T-helper 2 cell treated with Interferon-gamma antibody and Interleukin-4, amounts not matched to agents 5 μg/mL and 100 μg/mL, for 36 hours (primary cell): Measurements from ENCODE around the gene DCTN2.
"Not testable (repeated sequence)": the region's sequence is repeated elsewhere in the genome, so short reads cannot be mapped to it uniquely, and the experiment has no call there.

Experiments
- DNase-seq: peaks from one replicate; pipeline ENCODE4 v3.0.0; 2021; ENCODE audit warnings: low spot score
- H3K27ac Mint-ChIP-seq: one replicate; pipeline ENCODE4 v1.8.0; 2021; ENCODE audit warnings: mild to moderate bottlenecking, mixed read lengths
- H3K27me3 Mint-ChIP-seq: one replicate; pipeline ENCODE4 v1.8.0; 2021; ENCODE audit warnings: low read depth, mixed read lengths
- H3K36me3 Mint-ChIP-seq: one replicate; pipeline ENCODE4 v1.8.0; 2021; ENCODE audit warnings: low read depth, mixed read lengths
- H3K4me1 Mint-ChIP-seq: one replicate; pipeline ENCODE4 v1.8.0; 2021; ENCODE audit warnings: low read depth, mixed read lengths
- H3K4me3 Mint-ChIP-seq: one replicate; pipeline ENCODE4 v1.8.0; 2022; ENCODE audit warnings: mild to moderate bottlenecking, moderate library complexity, mixed read lengths
- H3K9me3 Mint-ChIP-seq: one replicate; pipeline ENCODE4 v1.8.0; 2021; ENCODE audit warnings: mixed read lengths

The DCTN2 gene

DNA sequence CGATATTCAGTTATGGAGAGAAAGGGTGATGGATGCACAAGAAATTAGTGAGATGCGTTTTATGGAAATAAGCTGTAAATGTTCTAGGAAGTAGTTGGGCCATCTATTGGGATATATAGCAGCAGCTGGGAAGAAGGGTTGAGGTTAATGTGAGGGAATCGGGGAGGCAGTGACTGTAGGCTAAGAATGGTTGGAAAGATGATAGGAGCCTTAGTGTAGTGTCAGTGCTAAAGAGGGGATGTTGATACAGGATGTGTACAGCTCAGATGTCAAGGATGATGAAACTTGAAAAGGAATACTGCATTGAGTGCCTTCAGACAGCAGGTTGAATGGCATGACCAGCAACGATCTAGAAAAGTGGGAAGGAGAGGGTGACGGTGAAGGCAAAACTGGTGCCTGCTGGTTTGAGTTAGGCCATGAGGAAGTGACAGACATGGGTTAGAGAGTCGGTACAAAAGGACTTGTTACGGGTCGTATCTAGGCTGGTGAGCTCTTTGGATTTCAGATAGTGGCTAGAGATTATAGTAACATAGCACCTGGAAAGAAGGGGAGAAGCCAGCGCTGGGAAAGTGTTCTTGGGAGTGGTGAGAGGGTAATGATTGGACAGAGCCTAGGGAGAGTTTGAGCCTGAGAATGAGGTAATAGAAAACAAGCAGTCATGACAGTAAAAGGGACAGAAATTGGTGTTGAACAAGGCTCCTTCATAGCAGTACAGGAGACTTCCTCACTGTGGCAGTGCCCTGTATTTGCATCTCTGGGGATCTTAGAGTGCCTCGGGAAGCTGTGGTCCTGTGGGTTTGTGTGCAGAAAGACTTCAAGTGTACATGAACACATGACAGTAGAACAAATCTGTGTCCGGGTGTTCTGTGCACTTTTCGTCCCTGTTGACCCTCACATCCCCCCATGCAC, 49.5 kb downstream of the DCTN2 start:
- Mint-ChIP-seq H3K27ac (no peak overlapping the region), H3K4me1 (no peaks in the 10 kb centered on the region), H3K36me3 (peaks cover 63% of the 10 kb centered on the region), H3K9me3 (peaks cover 3% of the 10 kb centered on the region), H3K27me3 (no peaks in the 10 kb centered on the region), H3K4me3 (no peak overlapping the region)
- no peak for DNase-seq

GRCh38 chr12:57496822-57497221, 50.2 kb downstream of the DCTN2 start:
- Mint-ChIP-seq H3K9me3 (peaks cover 3% of the 10 kb centered on the region), H3K27ac (no peak overlapping the region), H3K36me3 (peaks cover 60% of the 10 kb centered on the region), H3K27me3 (no peaks in the 10 kb centered on the region), H3K4me3 (no peak overlapping the region), H3K4me1 (no peaks in the 10 kb centered on the region)
- no peak for DNase-seq

GRCh38 chr12:57495051-57495701, 51.8 kb downstream of the DCTN2 start:
- not testable (repeated sequence) for H3K9me3 Mint-ChIP-seq, H3K27ac Mint-ChIP-seq

DNA sequence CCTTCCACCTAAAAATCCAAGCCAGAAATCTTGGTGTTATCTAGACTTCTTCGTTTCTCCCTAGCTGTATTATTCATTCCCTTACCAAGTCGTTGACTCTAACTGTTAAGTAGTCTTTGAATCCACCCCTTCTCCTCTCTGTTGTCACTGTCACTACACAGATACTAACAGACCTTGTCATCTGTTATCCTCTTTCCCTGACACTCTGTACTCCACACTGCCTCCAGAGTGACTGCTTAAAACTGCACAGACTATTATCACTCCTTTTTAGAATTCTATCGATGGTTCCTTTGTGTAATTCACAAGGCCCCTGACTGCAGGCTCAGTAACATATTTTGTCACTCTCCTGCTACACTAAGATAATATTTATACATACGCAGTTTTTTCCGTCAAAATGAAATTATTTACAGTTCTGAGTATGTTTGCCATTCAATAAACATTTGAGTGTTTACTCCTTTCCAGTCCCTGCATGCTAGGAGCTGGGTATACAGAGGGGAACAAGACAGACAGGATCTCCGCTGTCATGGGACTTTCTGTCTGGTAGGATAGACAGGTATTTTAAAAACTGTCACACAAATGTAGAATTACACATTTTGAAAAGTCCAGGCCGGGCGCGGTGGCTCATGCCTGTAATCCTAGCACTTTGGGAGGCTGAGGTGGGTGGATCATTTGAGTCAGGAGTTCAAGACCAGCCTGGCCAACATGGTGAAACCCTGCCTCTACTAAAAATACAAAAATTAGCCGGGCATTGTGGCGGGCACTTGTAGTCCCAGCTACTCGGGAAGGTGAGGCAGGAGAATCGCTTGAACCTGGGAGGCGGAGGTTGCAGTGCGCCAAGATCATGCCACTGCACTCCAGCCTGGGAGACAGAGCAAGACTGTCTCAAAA, 55.4 kb downstream of the DCTN2 start:
- Mint-ChIP-seq H3K27me3 (no peaks in the 10 kb centered on the region), H3K4me3 (peak overlapping the region; percentile 0), H3K27ac (peak overlapping the region; percentile 70), H3K9me3 (no peaks in the 10 kb centered on the region), H3K4me1 (peaks cover 21% of the 10 kb centered on the region), H3K36me3 (peaks cover 49% of the 10 kb centered on the region)
- DNase-seq, result no peak

More at GRCh38 chr12:57495051-57495701, 51.8 kb downstream of the DCTN2 start:
- H3K4me1 Mint-ChIP-seq, H3K4me3 Mint-ChIP-seq, DNase-seq, H3K27me3 Mint-ChIP-seq: not testable (repeated sequence)
- H3K36me3 Mint-ChIP-seq, result peaks cover 58% of the 10 kb centered on the region

DNA sequence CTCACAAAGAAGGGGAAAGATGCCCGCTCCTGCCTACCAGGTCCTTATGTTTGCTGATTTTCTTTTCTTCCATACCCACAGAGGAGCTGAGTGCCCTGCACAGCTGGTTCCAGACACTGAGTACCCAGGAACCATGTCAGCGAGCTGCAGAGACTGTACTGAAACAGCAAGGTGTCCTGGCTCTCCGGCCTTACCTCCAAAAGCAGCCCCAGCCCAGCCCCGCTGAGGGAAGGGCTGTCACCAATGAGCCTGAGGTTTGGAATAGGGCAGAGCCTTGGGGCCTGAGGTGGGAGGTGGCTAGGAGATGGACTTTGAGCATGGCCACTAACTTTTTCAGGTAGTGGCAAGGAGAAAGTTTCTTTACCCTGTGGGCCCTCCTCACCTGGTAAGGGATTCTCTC, 56.9 kb downstream of the DCTN2 start:
- Mint-ChIP-seq H3K36me3 (peaks cover 44% of the 10 kb centered on the region), H3K9me3 (no peaks in the 10 kb centered on the region), H3K4me1 (peaks cover 21% of the 10 kb centered on the region), H3K4me3 (no peak overlapping the region), H3K27me3 (no peaks in the 10 kb centered on the region), H3K27ac (no peak overlapping the region)
- no peak for DNase-seq

- no peaks in the 10 kb centered on the region for H3K27me3 Mint-ChIP-seq
- peak overlapping the region; percentile 93 for H3K27ac Mint-ChIP-seq
- peaks cover 21% of the 10 kb centered on the region for H3K4me1 Mint-ChIP-seq
- no peaks in the 10 kb centered on the region for H3K9me3 Mint-ChIP-seq
- H3K4me3 Mint-ChIP-seq, result peak overlapping the region; percentile 99
- DNase-seq, result no peak
- H3K36me3 Mint-ChIP-seq, result peaks cover 42% of the 10 kb centered on the region
Observed at GRCh38 chr12:57489157-57489641, 57.8 kb downstream of the DCTN2 start.

DNA sequence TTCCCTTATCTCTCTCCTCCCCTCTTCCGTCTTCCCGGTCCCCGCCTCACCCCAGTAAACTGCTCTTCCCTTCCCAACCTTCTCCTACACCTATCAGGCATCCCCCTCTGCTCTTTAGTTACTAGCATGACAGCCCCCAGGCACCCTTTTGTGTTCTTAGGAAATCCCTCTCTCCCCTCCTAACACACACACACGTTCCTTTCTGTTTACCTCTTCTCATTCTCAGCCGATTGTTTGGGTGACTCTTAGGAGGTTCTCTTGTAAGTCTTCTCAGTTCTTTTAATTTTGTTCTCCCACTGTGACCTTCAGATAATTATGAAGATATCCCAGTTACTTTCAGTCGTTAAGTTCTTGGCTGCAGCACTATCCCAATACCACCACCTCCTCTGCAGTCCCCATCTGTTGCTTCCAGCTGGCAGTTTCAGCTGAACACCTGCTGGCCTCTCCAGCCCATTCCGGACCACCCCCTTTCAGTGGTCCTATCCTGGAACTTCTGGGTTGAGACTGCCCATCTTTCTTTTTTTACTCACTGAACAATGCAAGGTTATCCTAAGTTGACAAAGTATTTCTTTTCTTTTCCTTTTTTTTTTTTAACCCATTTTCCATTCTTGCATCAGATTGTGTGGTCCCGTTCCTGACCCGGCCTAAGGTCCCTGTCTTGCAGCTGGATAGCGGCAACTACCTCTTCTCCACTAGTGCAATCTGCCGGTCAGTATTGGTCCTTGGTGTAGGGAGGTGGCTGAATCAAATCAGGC, 58.4 kb downstream of the DCTN2 start:
- H3K9me3 Mint-ChIP-seq, result no peaks in the 10 kb centered on the region
- H3K4me3 Mint-ChIP-seq, result peak overlapping the region; percentile 99
- no peaks in the 10 kb centered on the region for H3K27me3 Mint-ChIP-seq
- DNase-seq, result no peak
- peaks cover 39% of the 10 kb centered on the region for H3K36me3 Mint-ChIP-seq
- peak overlapping the region; percentile 93 for H3K27ac Mint-ChIP-seq
- H3K4me1 Mint-ChIP-seq, result peaks cover 21% of the 10 kb centered on the region

DNA sequence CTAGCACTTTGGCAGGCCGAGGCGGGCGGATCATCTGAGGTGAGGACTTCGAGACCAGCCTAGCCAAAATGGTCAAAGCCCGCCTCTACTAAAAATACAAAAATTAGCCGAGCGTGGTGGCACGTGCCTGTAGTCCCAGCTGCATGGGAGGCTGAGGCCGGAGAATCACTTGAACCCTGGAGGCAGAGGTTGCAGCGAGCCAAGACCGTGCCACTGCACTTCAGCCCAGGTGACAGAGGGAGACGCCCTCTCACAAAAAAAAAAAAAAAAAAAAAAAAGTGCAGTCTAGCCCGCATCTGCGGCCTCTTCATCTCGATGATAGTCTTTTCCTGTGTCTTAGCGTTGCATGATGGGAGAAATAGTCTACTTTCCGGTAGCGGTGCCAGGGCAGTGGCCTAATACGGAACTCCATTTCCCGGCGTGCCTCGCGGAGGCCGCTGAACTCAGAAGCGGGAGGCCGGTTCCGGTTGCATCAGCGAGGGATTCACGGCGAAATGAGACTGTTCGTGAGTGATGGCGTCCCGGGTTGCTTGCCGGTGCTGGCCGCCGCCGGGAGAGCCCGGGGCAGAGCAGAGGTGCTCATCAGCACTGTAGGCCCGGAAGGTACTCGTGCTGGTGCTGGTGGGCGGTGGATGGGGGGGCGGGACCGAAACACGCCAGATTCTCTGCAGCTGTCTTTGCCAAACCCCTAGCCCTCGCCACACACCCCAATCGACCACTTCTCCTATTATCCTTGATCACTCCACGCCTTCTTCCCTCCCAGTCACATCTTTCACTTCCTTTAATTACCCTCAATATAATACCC, 59.2 kb downstream of the DCTN2 start, which contains the start of gene MARS1:
TSS of gene MARS1 (plus strand) at position 472 of the 805 bp plus-strand sequence. CDS start at position 495, 23 bp downstream.
- peak; percentile 95 for DNase-seq
- peak within 1 kb of the TSS; percentile 99 for H3K4me3 Mint-ChIP-seq
- peaks cover 37% of the 10 kb centered on the region for H3K36me3 Mint-ChIP-seq
- H3K27ac Mint-ChIP-seq, result peak within 1 kb of the TSS; percentile 93
- no peaks in the 10 kb centered on the region for H3K27me3 Mint-ChIP-seq
- H3K9me3 Mint-ChIP-seq, result no peaks in the 10 kb centered on the region
- peaks cover 21% of the 10 kb centered on the region for H3K4me1 Mint-ChIP-seq

DNA sequence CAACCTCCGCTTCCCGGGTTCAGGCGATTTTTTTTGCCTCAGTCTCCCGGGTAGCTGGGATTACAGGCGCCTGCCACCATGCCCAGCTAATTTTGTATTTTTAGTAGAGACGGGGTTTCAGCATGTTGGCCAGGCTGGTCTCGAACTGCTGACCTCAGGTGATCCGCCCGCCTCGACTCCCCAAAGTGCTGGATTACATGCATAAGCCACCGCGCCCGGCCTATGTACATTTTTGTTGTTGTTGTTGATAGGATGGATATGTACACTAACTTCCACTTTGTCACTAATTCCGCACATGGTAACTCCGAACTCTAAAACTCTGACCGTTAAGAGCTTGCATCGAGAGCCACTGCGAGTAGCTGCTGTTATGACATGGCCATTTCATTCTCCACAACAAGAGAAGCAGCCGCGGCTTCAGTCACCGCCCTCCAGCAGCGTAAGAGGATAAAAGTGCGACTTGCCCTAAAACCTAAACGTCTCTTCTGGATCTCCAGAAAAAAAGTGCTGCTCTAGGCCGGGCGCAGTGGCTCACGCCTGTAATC, 59.9 kb downstream of the DCTN2 start:
- Mint-ChIP-seq H3K4me3 (peak overlapping the region; percentile 99), H3K27ac (no peak overlapping the region), H3K9me3 (no peaks in the 10 kb centered on the region), H3K36me3 (peaks cover 32% of the 10 kb centered on the region), H3K27me3 (no peaks in the 10 kb centered on the region), H3K4me1 (peaks cover 21% of the 10 kb centered on the region)
- no peak for DNase-seq

GRCh38 chr12:57485695-57486094, 61.3 kb downstream of the DCTN2 start:
- H3K27me3 Mint-ChIP-seq, result no peaks in the 10 kb centered on the region
- H3K9me3 Mint-ChIP-seq, result no peaks in the 10 kb centered on the region
- no peak overlapping the region for H3K4me3 Mint-ChIP-seq
- H3K4me1 Mint-ChIP-seq, result peaks cover 26% of the 10 kb centered on the region
- peaks cover 24% of the 10 kb centered on the region for H3K36me3 Mint-ChIP-seq
- no peak for DNase-seq
- H3K27ac Mint-ChIP-seq, result peak overlapping the region; percentile 23

DNA sequence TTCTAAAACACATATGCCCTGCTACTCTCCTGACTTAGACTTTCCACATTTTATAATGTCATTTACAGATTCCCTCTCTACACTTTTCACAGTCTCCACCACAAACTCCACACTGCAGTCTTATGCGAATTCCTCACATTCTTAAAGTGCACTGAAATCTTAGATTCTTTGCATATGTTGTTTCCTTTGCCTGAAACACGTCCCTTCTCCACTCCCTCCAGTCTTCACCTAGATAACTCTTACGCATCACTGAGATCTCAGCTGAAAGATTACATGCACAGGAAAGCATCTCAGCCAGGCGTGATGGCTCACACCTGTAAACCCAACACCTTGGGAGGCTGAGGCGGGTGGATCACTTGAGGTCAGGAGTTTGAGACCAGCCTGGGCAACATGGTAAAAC, 63.5 kb downstream of the DCTN2 start:
- DNase-seq, result no peak
- Mint-ChIP-seq H3K36me3 (peaks cover 7% of the 10 kb centered on the region), H3K9me3 (no peaks in the 10 kb centered on the region), H3K4me3 (no peak overlapping the region), H3K27ac (no peak overlapping the region), H3K4me1 (peaks cover 28% of the 10 kb centered on the region), H3K27me3 (no peaks in the 10 kb centered on the region)

DNA sequence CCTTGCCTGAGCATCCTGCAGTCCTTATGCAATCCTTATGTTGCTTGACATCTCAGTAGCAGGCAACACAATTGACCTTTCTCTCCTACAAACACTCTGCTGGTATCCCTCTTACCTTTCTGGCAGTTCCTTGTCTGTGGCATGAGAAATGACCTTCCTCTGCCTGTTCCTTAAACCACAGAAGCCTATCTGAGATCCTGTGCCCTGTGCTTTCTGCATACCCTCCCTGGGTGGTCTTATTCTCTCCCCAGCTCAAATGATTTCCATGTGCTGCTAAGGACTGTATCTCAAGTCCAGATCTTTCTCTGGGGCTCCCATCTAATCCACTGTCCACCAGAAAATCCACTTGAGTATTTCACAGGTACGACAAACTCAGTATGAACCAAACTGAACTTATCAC, 65.3 kb downstream of the DCTN2 start:
- DNase-seq, result no peak
- Mint-ChIP-seq H3K4me3 (no peak overlapping the region), H3K27me3 (no peaks in the 10 kb centered on the region), H3K36me3 (peaks cover 14% of the 10 kb centered on the region), H3K4me1 (peaks cover 40% of the 10 kb centered on the region), H3K27ac (peak overlapping the region; percentile 85), H3K9me3 (no peaks in the 10 kb centered on the region)
